HG02678 (cell line): ENCODE data around the gene TMEM184B.

ENCODE experiments used
- ATAC-seq: cut with Tn5 transposase; IDR thresholded peaks from one replicate; pipeline ENCODE4 v1.9.1; 2021; ENCODE audit warnings: mild to moderate bottlenecking, moderate library complexity; ENCODE audit not compliant: unreplicated experiment

TMEM184B gene

DNA sequence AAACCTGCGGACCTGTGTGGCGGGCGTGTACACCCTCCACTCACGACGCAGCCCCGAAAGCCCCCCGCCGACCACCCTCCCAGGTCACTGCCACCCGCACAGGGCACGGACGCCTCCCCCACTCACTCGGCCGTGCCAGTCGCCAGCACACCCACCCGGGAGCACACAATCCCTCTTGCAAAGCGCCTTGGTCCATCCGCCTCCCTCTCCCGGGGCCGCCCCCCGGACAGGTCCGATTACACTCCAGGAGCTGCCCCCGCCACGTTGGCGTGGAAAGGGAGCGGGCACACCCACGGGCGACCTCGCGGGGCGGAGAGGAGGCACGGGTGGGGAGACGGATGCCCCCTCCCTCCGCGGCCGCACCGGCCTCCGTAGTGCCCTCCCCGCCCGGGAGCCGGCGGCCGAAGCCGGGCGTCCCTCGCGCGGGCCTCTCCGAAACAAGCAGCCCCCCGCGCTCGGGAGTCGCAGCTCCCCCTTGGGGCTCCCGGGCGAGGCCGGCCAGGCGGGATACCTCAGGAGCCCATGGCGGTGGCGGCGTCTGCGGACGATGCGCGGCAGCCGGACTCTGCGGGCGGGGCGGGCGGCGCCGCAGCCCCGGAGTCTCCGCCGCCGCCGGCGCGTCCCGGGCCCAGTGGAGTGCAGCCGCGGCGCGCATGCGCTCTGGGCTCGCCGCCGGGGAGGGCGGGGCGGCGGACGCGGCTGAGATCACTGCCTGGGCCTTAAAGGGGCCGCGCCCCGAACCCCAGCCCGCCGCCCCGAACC lies at the start of gene TMEM184B:
TSS of gene TMEM184B (minus strand) at position 638 of the 762 bp plus-strand sequence. CDS start 25,049 bp downstream, outside the sequence.
- peak; percentile 82 for ATAC-seq

DNA sequence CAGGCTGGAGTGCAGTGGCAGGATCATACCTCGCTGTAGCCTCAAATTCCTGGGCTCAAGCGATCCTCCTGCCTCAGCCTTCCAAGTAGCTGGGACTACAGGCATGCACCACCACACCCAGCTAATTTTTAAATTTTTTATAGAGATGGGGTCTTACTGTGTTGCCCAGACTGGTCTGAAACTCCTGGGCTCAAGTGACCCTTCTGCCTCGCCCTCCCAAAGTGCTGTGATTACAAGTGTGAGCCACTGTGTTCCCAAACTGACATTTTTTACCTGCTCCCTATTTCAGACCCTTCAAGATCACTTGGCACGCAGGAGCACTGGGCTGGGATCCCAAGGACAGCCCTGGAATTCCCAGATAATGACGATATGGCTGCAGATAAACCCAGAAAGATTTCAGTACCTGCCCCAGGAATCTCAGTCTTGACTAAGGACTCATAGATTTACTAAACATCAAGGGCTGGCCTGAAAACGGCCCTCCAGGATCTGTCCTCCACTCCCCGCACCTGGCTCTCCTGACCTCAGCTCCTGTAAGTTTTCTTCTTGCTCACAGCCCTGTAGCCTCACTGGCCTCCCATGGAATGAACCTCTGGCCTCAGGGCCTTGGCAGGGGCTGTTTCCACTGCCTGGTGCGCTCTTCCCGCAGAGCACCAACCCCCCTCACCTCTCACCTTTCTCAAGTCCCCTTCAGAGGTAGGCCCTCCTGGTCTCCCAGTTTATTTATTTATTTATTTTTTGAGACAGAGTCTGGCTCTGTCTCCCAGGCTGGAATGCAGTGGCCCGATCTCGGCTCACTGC lies 48.0 kb upstream of the TMEM184B start:
- ATAC-seq = no peak

DNA sequence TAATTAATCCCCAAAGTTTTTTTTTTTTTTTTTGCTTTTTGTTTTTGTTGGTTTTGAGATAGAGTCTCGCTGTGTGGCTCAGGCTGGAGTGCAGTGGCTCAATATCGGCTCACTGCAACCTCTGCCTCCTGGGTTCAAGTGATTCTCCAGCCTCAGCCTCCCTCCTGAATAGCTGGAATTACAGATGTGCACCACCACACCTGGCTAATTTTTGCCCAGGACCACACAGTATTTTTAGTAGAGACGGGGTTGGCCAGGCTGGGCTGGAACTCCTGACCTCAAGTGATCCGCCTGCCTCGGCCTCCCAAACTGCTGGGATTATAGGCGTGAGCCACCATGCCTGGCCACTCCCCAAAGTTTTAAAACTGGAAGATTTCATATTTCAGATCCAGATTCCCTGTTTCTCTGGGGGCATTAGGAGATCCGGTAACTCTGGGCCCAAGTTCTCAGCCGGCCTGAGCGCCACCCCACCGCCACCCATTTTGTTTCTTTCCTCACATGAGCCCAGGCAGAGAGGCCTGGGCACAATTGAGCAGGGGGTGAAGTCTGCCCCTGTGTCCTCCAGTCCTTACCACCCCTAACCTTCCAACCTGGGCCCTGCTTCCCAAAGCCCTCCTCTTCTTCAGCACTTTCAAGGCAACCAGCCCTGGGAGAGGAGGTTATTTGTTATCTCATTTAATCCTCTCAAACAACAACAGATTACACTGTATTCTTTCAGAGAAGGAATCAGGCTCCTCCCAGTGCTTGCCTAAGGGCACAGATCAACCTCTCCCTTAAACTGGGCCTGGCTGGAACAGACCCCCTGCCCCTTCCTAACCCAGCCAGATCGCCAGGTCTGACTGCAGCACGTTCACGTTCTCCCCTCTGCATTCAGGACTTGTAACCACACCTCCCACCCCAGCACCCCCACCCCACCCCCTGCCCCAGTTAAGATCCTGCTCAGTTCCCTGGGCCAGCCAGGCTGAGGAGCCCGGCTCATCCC lies 46.3 kb upstream of the TMEM184B start:
- ATAC-seq = no peak

DNA sequence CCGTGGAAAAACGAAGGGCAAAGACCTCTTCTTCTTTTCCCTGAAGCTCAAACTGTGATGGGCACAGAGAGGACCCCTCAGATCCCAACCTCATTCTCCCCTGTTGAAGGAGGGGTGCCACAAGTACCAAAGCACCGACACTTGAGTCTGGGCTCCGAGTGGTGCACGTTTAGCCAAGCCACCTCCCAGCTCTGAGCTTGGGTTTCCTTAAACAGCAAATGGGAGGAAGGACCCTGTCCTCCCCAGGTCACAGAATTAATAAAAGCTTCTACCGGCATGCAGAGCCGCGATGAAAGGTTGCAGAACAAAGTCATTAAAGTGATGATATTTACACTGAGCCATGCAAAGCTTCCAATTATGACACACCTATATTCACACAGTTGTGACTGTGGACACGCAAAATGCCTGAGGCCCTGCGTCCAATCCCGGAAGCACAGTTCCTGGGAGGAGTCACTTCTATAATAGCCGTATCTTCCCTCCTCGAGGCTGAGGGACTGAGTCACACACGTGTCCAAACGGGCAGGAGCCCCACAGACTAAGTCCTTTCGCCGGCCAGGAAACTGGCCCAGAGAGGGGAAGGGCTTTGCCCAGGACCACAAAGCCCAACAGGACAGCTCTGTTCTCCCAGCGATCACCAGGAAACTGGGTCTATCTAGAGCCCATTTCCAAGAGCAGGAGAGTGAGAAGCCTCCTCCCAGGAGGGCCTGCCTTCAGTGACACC lies 45.3 kb upstream of the TMEM184B start:
- ATAC-seq = no peak

DNA sequence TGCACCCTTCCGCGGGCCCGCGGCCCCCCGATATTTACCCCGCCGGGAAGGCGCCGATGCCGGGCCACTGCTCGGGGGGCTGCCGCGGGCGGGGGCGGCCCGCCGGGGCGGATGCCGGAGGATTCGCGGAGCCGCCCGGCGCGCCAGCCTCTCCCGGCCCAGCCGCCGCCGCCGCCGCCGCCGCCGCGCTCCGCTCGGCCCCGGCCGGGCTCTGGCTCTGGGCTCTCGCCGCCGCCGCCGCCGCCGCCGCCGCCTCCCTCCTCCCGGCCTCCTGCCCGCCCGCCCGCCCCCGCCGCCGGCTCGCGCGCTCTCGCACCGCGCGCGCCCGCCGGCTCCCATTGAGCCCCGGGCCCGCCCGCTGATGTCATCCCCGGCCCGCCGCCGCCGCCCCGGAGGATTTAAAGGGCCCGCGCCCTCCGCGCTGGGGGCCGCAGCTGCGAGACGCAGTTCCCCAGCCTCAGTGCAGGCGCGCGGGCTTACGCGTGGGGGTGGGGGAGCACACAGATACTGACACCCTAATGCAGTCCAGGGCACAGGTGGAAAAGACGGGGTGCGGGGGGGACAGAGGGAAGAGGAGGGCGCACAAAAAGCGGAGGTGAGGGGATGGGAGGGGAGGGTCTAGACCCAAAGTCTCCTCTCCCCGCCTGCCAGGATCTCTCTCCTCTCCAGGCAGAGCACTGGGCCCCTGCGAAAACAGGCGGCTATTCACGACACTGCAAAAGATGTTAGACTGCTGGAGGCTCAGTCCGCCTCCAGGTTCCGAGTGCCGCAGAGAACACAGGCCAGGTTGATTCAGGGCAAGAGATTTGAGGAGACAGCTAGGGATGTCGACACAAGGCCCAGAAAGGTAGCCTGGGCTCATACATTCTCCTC lies 44.5 kb upstream of the TMEM184B start, which contains the start of gene CSNK1E:
TSS of gene CSNK1E (minus strand) at position 312 of the 873 bp plus-strand sequence. CDS start 3,276 bp downstream, outside the sequence.
- peak; percentile 48 for ATAC-seq

DNA sequence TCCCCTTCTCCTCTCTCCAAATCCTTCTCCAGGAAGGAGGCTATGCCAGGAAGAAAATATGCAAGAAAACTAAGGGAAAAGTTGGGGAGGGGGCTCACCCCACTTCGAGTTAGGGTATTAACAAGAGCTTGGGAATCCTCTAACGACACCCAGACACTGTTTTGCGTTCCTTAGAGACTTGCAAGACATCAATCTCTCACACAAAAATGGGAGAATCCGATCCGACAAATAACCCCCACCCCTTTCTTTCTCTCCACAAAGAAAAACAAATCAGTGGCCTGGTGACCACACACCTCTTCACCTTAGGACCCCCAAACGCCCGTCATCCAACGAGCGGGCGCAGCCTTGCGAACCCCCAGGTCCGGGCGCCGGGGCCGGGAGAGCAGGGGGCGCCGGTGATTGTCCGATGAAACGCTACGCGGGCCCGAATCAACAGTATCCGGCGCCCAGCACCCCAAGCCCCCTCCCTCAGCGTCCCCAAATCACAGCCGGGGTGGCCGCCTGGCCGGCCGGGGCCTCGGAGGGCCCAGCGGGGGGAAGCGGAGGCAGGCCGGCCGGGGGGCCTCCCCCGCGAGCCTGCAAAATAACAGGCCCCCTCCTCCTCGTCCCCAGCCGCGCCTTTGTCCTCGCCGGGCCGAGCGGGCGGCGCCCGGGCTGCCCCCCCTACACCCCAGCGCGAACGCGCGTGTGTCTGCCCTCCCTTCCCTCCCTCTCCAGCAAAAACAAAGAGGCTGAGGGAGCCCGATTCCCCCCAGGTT lies 43.7 kb upstream of the TMEM184B start:
- ATAC-seq = peak; percentile 38

DNA sequence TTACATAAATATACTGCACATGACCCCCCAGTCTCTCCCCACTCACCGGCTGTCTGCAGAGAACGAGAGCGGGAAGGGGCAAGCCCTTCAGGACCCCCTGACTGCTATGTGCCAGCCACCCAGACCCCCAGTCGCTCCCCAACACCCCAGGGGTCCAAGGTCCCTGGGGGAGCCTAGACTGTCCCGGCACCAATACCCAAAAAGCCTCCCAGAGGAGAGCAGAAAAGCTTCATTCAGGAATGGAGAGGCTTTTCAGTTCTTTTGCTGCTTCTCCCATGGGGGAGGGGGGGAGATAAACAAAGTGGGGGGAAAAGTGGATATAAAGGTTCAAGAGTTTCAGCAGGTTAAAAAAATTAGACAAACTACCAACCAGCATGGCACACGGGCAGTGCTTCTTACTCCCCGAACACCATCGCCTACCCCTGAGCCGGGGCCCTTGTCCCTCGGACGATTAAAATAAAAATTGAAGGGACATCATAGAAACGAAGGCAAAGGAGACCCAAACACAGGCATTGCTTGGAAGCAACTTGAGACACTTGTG lies 43.1 kb upstream of the TMEM184B start:
- ATAC-seq = no peak

DNA sequence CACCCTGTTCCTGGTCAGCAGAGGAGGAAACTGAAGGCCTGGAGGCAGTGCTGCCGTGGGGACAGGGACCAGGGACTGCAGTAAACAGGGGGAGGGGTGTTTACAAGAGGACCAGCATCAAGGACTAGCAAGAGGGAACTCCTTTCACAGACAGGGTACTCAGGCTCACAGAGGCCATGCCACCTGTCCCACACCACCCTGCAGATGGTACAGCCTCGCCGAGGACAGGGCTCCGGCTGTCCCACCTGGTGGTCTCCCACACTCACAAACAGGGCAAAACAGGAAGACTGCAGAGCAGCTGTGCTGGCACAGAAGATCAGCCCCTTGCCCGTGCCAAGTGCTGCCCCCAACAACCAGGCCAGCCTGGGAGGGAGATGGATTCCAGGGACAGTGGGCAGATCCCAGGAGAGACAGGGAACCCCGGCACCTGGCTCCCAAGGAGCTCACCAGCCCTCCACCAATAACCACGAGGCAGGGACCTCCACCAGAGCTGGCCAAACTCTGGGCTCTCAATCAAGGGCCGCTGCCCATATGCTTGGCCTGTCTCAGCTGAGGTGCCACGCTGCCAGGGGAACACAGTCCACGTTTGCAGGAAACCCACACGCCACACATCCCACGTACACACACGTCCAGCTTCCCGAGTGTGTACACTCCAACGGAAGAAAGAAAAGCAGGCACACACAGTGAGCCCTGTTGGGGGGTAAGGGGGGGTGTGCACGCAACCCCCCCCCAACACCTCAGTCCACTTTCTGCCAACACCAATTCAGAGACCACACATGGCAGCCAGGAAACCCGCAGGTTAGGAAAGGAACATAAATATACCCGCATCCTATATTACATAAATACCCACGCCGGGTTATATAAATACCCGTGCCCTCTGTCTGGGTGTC lies 42.4 kb upstream of the TMEM184B start:
- ATAC-seq = no peak

DNA sequence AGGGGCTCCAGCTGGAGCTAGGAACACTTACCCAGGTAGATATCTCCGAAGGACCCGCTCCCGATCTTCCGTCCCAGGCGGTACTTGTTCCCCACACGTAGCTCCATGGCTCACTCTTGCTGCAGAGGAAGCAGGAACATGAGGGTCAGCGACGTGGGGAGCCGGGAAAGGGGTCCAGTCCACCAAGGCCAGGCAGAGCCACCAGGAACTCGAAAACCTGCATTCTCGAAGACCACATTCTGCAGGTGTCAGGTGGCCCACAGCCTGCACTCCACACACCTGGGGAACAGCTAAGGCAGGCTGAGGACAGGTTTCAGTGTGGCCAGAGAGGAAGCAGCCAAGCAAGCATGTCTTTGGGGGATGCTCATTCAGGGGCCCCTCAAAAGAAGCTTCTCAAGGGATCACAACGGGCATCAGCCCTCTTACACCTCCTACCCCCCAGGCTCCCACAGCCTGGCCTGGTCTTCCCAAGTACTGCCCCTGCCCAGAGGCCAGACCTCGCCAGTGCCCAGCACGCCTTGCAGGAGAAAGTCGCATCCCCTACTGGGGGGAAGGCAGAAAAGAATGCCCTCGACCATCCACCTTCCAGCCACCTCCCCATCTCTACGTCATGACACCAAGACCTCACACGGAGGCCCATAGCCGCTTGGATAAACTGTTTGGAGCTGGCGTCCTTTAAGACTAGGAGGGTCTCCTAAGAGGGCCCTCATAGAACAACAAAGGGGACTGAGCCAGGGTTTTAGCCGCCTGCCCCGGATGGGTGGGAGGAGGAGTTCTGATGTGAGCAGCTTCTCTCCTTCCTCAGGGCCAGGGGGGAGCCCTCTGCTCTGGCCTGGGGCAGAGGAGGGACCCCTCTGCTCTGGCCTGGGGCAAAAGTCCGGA lies 41.5 kb upstream of the TMEM184B start:
- no peak for ATAC-seq

DNA sequence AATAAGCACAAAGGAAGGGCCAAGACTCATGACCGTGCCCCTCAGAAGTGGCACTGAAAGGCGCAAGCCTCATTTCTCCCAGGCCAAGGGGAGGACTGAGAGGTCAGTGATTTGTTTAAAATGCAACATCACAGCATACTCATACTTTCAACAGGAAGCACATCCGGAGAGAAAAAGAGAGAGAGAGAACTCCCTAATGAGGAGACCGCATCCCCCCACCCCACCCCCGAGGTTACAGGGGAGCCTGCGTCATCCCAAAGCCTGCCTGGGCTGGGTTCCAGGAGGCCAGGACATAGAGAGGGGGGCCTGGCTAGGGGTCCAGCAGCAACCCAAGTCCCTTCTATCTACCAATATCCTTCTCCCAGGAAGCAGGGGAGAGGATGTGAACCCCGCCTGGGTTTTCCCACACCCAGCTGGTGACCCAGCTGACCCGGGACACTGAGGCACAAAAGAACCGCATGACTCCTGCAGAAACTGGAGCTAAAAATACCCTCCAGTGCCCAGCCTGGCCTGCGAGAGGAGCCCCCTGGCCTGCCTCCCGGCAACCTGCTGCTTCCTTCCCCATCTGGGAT lies 40.7 kb upstream of the TMEM184B start:
- ATAC-seq = no peak

DNA sequence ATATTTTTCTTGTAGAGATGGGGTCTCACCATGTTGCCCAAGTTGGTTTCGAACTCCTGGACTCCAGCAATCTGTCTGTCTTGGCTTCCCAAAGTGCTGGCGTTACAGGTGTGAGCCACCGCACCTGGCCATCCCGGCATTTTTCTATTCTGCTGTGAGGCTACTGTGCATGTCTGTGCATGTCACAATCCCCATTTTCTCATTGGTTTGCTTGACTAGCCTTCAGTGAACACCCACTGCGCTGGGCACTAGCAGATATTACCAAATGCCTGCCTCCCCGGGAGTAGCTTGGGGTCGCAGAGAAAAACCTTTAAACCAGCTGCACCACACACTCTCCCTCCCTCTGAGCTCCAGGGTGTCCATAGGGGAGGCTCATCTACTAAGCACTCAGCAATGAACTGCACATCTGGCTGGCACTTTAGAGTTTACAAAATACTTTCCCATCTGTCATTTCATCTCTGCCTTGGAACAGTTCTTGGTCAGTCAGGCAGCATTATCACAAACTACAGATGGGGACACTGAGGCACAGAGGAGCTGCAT lies 39.5 kb upstream of the TMEM184B start:
- ATAC-seq = no peak

DNA sequence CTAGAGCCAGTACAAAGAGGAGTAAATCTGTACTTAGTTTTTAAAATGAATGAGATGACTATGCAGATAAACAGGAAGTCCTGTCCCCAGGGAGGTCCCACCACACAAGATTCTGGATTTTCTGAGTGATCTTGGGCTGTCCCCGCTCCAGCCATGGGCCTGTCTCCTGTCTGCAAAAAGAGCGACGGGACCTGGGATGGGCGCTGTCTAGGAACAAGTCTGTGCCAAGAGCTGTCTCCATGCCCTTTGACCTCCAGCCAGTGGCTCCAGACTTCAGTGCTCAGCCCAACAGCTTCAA lies 38.5 kb upstream of the TMEM184B start:
- ATAC-seq = no peak

DNA sequence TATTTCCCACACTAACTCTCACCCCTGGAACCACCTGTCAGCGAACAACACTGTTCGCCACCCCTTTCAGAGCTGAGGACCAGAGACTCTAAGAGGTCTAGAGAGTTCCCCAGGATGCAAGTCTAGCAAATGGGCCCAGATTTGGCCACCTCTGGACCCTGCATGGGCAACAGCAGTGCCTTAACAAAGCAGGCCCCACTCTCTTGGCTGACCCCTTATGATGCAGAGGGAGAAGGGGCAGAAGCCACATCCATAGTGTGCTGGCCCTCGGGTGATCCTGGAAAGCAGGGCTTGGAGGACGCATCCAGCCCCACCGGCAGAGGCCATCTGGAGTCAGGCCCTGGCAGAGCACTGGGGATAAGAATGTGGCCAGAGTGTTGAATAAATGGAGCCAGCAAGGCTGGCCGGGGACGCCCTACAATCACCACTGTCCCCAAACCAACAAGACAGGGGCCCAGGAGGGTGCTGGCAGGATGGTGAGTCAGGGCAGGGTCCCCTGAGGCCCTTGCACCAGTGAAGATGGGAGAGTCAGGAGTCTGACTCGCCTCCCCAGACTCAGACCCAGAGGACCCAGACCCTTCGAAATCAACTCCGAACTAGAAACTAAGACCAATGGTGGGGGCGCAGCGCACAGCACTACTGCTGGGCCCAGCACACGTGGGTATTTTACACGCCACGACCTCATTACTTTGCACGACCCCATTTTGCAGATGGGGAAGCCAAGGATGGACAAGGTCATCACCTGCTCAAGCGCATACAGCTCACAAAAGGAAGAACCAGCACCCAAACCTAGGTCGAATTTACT lies 37.9 kb upstream of the TMEM184B start:
- ATAC-seq = no peak

DNA sequence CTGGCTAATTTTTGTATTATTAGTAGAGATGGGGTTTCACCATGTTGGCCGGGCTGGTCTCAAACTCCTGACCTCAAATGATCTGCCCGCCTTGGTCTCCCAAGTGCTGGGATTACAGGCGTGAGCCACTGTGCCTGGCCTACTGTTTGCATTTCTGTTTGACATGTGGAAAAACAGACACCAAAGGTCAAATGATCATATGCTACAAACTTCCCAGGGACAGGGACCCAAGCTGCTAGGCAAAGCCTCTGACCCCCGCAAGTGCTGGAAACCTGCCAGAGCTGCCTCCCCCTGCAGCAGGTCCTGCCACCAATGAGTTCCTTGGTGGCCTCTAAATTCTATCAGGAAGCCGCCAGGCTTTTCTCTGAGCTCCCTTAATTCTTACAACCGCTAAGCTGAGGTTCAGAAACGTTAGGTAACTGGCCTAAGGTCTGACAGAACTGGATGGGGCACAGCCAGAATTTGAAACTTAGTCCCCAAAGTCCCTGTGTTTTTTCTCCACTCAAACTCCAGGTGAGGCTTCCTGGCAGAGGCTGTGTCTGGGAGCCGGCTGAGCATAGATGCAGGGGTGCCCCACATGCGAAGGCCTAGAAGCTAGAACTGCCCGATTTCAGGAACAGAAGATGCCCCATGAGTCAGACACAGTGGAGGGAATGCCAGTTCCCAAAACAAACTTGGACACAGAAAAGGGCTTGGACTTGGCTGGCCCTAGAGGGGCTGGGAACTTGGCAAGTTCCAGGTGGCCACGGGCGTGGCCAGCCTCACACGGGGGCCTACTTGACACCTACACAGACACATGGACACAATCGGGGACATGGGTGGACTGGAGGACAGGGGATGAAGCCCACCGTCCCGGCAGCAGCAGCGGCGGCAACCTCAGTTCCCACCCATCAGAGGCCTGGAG lies 37.1 kb upstream of the TMEM184B start:
- no peak for ATAC-seq
